ENCODE results near the gene GAB1.

The GAB1 gene

DNA sequence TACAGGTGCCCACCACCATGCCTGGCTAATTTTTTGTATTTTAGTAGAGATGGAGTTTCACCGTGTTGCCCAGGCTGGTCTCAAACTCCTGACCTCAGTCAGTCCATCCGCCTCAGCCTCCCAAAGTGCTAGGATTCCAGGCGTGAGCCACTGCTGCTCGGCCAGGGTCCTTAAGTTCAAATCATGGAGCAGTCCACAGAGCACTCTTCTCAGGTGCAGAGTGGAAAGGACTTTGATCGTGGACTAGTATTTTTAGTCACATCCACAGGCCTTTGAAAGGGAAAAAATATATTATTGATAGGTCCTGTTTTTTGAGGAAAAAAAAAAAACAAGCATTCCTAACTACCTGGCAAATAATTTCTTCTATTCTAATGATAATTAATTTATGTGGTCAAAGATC lies 31.2 kb downstream of the GAB1 start:
- Histone ChIP-seq H3K27ac (no peak overlapping the region), H3K4me3 (no peak overlapping the region), H3K36me3 (ENCODE audit: insufficient read depth, low read length) (no peaks in the 10 kb centered on the region), H3K9me3 (ENCODE audit: low read depth, low read length) (no peaks in the 10 kb centered on the region), H3K9ac (ENCODE audit: insufficient read length) (no peak overlapping the region)
- no peak for DNase-seq (ENCODE audit: low read depth, low spot score)
- TF ChIP-seq POLR2AphosphoS5 (IDR thresholded peaks at IDR 0.05; ENCODE audit: borderline replicate concordance, low read depth, low read length), result no peak
- no peak for TF ChIP-seq FOXP2 (optimal IDR thresholded peaks at IDR 0.05; ENCODE audit: control extremely low read depth, extremely low read length, insufficient read depth)
- TF ChIP-seq EZH2 (IDR thresholded peaks at IDR 0.05), result no peak

DNA sequence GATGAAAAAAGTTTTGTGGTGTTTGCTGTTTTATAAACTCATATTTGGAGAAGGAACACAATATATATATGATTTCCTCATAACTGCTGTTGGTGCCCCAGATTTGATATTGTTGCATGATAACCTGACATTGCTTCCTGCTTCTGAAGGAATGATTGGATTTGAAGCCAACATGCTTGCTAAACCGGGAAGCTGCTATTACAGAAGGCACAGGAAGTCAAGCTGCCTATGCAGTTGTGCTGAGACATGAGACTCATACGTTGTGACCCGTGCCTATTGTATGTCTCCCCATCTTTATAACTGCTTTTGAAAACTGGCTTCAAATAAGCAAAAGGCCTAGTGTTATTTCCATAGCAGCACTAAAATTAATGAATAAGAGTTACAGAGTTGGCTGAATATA lies 32.9 kb downstream of the GAB1 start:
- no peak overlapping the region for H3K4me3 ChIP-seq
- no peak for DNase-seq (ENCODE audit: low read depth, low spot score)
- H3K27ac ChIP-seq, result no peak overlapping the region
- TF ChIP-seq POLR2AphosphoS5 (IDR thresholded peaks at IDR 0.05; ENCODE audit: borderline replicate concordance, low read depth, low read length) (no peak), FOXP2 (optimal IDR thresholded peaks at IDR 0.05; ENCODE audit: control extremely low read depth, extremely low read length, insufficient read depth) (no peak), EZH2 (IDR thresholded peaks at IDR 0.05) (no peak)
- H3K9me3 ChIP-seq (ENCODE audit: low read depth, low read length), result no peaks in the 10 kb centered on the region
- no peaks in the 10 kb centered on the region for H3K36me3 ChIP-seq (ENCODE audit: insufficient read depth, low read length)
- H3K9ac ChIP-seq (ENCODE audit: insufficient read length), result no peak overlapping the region

DNA sequence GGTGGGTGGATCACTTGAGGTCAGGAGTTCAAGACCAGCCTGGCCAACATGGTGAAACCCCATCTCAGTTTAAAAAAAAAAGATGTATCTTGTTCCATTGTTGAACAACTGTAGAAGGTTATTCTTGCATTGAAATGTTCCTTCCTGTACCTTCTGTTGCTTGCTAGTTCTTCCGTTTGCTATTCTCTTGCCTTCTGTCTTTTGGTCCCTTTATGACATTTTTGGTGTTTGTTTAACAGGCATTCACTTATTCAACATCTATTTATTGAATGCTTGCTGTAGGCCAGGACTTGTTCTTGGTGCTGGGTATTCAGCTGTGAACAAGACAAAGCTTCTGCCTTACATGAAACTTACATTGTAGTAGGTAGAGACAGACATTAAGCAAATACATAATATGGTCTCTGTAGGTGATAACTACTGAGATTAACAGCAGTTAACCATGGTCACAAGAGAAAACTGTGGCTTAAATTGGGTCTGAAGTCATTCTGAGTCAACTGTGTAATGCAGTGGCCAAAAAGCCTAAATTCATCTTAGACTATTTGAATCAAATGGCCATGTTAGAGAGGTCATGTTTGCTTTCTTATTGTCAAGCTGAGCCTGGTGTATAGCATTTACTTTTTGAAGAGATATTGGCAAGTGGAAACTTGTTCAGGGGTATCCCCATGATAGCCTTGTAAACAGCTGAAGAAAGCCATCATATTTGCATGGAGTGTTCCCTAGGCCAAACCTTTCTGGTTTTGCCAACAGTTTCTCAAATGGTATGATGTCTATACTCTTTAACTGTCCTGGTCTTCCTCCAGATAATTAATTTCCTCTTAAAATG lies 35.6 kb downstream of the GAB1 start:
- Histone ChIP-seq H3K4me3 (no peak overlapping the region), H3K36me3 (ENCODE audit: insufficient read depth, low read length) (no peaks in the 10 kb centered on the region), H3K27ac (no peak overlapping the region), H3K9ac (ENCODE audit: insufficient read length) (no peak overlapping the region), H3K9me3 (ENCODE audit: low read depth, low read length) (no peaks in the 10 kb centered on the region)
- no peak for TF ChIP-seq FOXP2 (optimal IDR thresholded peaks at IDR 0.05; ENCODE audit: control extremely low read depth, extremely low read length, insufficient read depth)
- TF ChIP-seq EZH2 (IDR thresholded peaks at IDR 0.05), result no peak
- no peak for TF ChIP-seq POLR2AphosphoS5 (IDR thresholded peaks at IDR 0.05; ENCODE audit: borderline replicate concordance, low read depth, low read length)
- no peak for DNase-seq (ENCODE audit: low read depth, low spot score)

DNA sequence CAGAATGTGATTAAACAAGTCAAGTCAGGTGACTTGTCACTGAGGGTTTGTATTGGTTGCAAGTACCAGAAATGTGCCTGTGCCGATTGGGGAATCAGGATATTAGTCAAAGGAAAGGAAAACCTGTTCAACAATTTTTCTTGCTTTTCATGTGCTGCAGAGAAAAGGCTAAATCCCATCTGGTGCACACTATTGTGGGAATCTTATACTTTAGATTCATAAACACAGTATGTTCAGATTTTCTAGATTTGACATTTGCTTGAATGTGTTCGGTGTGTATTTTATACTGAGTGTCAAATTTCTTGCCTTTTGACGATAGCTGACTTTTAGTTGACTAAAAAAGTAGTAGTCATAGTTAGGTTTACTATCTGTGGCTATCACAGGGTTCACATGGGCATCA lies 37.6 kb downstream of the GAB1 start:
- H3K27ac ChIP-seq, result no peak overlapping the region
- no peaks in the 10 kb centered on the region for H3K36me3 ChIP-seq (ENCODE audit: insufficient read depth, low read length)
- H3K9ac ChIP-seq (ENCODE audit: insufficient read length), result no peak overlapping the region
- TF ChIP-seq EZH2 (IDR thresholded peaks at IDR 0.05) (no peak), FOXP2 (optimal IDR thresholded peaks at IDR 0.05; ENCODE audit: control extremely low read depth, extremely low read length, insufficient read depth) (no peak), POLR2AphosphoS5 (IDR thresholded peaks at IDR 0.05; ENCODE audit: borderline replicate concordance, low read depth, low read length) (no peak)
- DNase-seq (ENCODE audit: low read depth, low spot score), result no peak
- no peaks in the 10 kb centered on the region for H3K9me3 ChIP-seq (ENCODE audit: low read depth, low read length)
- H3K4me3 ChIP-seq, result no peak overlapping the region

DNA sequence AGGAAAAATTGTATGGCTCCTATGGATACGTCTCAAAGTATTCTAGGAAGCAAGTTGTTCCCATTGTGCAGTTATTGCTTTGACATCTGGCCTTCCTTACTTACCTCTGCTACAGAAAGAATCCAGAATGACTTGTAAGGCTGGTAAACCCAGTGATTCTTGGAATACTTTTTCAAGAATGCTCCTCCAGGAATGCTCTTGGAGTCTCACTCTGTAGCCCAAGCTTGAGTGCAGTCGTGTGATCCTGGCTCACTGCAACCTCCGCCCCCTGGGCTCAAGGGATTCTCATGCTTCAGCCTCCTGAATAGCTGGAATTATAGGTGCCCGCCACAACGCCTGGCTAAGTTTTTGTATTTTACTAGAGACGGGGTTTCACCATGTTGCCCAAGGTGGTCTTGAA lies 38.1 kb downstream of the GAB1 start:
- Histone ChIP-seq H3K4me3 (no peak overlapping the region), H3K9me3 (ENCODE audit: low read depth, low read length) (no peaks in the 10 kb centered on the region), H3K36me3 (ENCODE audit: insufficient read depth, low read length) (no peaks in the 10 kb centered on the region), H3K27ac (no peak overlapping the region), H3K9ac (ENCODE audit: insufficient read length) (no peak overlapping the region)
- DNase-seq (ENCODE audit: low read depth, low spot score), result no peak
- TF ChIP-seq EZH2 (IDR thresholded peaks at IDR 0.05), result no peak
- no peak for TF ChIP-seq FOXP2 (optimal IDR thresholded peaks at IDR 0.05; ENCODE audit: control extremely low read depth, extremely low read length, insufficient read depth)
- no peak for TF ChIP-seq POLR2AphosphoS5 (IDR thresholded peaks at IDR 0.05; ENCODE audit: borderline replicate concordance, low read depth, low read length)

DNA sequence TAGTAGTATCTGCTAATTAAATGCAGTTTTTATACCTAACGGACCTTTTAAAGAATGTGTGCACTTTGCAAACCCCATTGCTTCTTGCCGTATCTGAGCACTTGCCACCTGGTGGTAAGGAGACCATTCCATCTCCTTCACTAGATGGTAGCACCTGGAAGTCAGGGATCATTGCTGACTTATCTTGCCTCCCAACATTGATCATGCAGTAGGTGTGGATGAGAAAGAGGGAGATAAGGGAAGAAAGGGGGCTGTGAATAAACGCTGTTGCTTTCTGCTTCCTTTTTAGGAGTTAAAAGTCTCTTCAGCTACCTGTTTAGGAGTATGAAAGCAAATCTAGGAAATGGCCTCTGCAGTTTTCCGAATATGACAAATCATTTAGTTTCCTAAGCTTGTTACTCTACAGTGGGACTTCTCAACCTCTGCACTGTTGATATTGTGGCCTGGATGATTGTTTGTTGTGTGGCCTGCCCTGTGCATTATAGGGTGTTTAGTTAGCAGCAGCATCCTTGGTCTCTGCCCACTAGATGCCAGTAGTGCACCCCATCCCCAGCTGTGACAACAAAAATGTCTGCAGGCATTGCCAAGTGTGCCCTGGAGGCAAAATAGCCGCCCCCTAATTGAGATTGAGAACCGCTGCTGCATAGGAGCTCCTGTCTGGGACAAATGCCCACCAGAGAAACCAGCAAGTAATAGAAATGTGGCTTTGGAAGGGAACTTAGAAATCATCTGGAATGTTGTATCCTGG lies 38.8 kb downstream of the GAB1 start:
- Histone ChIP-seq H3K9me3 (ENCODE audit: low read depth, low read length) (no peaks in the 10 kb centered on the region), H3K9ac (ENCODE audit: insufficient read length) (no peak overlapping the region), H3K27ac (no peak overlapping the region), H3K4me3 (no peak overlapping the region), H3K36me3 (ENCODE audit: insufficient read depth, low read length) (no peaks in the 10 kb centered on the region)
- no peak for DNase-seq (ENCODE audit: low read depth, low spot score)
- no peak for TF ChIP-seq FOXP2 (optimal IDR thresholded peaks at IDR 0.05; ENCODE audit: control extremely low read depth, extremely low read length, insufficient read depth)
- TF ChIP-seq POLR2AphosphoS5 (IDR thresholded peaks at IDR 0.05; ENCODE audit: borderline replicate concordance, low read depth, low read length), result no peak
- TF ChIP-seq EZH2 (IDR thresholded peaks at IDR 0.05), result no peak

DNA sequence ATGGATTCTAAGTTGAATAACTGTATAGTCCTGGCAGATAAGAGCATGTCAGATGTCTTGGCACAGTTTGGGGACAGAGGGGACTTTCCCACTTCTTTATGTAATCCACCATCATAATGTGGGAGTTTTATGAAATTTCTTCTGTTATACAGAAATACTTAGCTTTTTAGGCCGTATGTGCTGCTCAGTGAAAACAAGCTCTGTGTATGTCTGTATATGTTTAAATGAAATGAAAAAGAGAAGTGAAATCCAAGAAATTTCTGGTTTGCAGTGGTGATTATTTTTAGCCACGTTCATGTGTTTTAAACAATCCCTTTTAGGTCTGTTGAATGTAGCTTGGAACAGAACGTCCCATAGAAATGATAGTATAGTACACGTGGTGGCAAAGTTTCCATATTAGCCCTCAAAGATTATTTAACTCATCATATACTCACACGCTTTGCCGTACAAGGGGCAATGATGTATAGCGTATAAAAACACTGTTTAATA lies 41.0 kb downstream of the GAB1 start:
- H3K9me3 ChIP-seq (ENCODE audit: low read depth, low read length), result no peaks in the 10 kb centered on the region
- H3K27ac ChIP-seq, result no peak overlapping the region
- DNase-seq (ENCODE audit: low read depth, low spot score), result no peak
- no peaks in the 10 kb centered on the region for H3K36me3 ChIP-seq (ENCODE audit: insufficient read depth, low read length)
- no peak overlapping the region for H3K4me3 ChIP-seq
- no peak overlapping the region for H3K9ac ChIP-seq (ENCODE audit: insufficient read length)
- TF ChIP-seq EZH2 (IDR thresholded peaks at IDR 0.05) (no peak), FOXP2 (optimal IDR thresholded peaks at IDR 0.05; ENCODE audit: control extremely low read depth, extremely low read length, insufficient read depth) (no peak), POLR2AphosphoS5 (IDR thresholded peaks at IDR 0.05; ENCODE audit: borderline replicate concordance, low read depth, low read length) (no peak)

DNA sequence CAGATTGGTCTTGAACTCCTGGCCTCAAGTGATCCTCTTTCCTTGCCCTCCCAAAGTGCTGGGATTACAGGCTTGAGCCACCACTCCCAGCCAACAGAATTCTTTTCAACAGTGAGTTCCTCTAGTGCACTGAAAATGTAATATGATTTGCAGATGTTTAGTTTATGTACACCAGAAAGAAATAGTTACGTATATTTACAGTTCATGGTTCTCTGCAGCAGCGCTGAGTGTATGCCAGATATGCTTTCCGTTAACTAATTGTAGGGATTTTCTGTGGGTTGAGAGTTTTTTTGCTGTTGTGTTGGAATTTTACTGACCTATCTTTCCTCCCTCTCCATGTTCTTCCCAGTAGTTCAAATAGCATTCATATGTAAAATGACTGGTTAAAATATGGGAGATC lies 44.0 kb downstream of the GAB1 start:
- H3K9ac ChIP-seq (ENCODE audit: insufficient read length), result no peak overlapping the region
- no peaks in the 10 kb centered on the region for H3K9me3 ChIP-seq (ENCODE audit: low read depth, low read length)
- H3K36me3 ChIP-seq (ENCODE audit: insufficient read depth, low read length), result no peaks in the 10 kb centered on the region
- peak overlapping the region; percentile 48 for H3K27ac ChIP-seq
- H3K4me3 ChIP-seq, result no peak overlapping the region
- TF ChIP-seq POLR2AphosphoS5 (IDR thresholded peaks at IDR 0.05; ENCODE audit: borderline replicate concordance, low read depth, low read length), result no peak
- no peak for TF ChIP-seq EZH2 (IDR thresholded peaks at IDR 0.05)
- no peak for TF ChIP-seq FOXP2 (optimal IDR thresholded peaks at IDR 0.05; ENCODE audit: control extremely low read depth, extremely low read length, insufficient read depth)
- DNase-seq (ENCODE audit: low read depth, low spot score), result no peak
